ENCODE measurements around the gene HSPA14. TPM values are rescaled to one million over a fixed set of nuclear protein-coding genes. Genes with fewer than 3 reads are reported as not detected.
A peak's percentile ranks its signal among the peaks of the same experiment; 100 is the strongest.

Gene HSPA14
- total RNA-seq, 1 experiment from 2014 or later = 17.5 TPM

DNA sequence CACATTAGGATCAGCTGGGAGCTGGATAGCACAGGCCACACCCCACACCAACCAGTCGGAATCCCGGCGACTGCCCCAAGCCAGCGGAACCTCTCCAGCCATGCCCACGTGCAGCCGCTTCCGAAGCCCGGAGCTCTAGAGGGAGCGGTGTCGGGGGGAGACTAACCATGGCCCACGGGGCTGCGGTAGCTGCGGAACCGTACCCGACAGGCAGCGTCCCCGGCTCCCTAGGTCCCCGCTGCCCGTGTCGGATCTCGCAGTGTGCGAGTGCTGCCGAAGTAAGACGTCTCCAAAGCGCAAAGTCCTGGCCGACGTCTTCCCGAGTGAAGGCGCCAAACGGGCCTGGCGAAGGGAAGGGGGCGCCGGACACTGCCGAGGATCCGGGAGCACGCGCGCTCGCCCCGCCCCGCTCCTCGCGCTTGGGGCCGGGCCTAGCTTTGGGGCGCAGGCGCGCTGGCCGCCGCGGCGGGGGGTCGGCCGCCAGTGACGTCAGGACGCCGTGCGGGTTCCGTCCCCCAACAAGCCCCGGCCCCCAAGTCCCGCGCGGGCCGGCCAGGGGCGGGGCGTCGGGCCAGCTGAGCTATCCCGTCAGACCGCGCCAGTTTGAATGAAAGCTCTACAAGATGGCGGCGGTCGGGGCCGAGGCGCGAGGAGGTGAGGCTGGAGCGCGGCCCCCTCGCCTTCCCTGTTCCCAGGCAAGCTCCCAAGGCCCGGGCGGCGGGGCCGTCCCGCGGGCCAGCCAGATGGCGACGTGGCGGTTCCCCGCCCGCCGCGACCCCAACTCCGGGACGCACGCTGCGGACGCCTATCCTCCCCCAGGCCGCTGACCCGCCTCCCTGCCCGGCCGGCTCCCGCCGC is 40.4 kb downstream of the HSPA14 start, which contains the start of gene SUV39H2:
Gene SUV39H2 (plus strand): TSS at position 601 of the 858 bp plus-strand sequence. CDS start 23 bp downstream, at position 624.
- H3K27ac ChIP-seq (ENCODE audit: low read length) = peak within 1 kb of the TSS; percentile 87
- no peaks in the 10 kb centered on the region for H3K9me2 ChIP-seq (replicated peaks; ENCODE audit: low read length)
- peak within 1 kb of the TSS; percentile 75 for H2AFZ ChIP-seq (ENCODE audit: low read length)
- DNase-seq = peak; percentile 86
- BruUV-seq (replicated peaks) = TSS peak; percentile 68
- no peaks in the 10 kb centered on the region for H3K9me3 ChIP-seq (ENCODE audit: low read length)
- H3F3A ChIP-seq (ENCODE audit: low read length, unreplicated experiment) = no peaks in the 10 kb centered on the region
- no peaks in the 10 kb centered on the region for H3K36me3 ChIP-seq (ENCODE audit: low read depth, low read length)
- H3K79me2 ChIP-seq (ENCODE audit: low read length) = peaks cover 64% of the 10 kb centered on the region
- no peaks in the 10 kb centered on the region for H3K27me3 ChIP-seq (ENCODE audit: low read length)
- peak within 1 kb of the TSS; percentile 94 for H3K4me2 ChIP-seq (ENCODE audit: low read length)
- ChIA-PET CTCF (interaction anchor here (0.6 kb wide), 1 partner anchor 11 kb away, joined by 4 read pairs; no protein-coding TSS in a partner anchor), POLR2A (ENCODE audit: unreplicated experiment) (interaction anchor here (0.6 kb wide), 1 partner anchor 75 kb away, joined by 5 read pairs; no protein-coding TSS in a partner anchor)
- H4K20me1 ChIP-seq (ENCODE audit: low read length) = peaks cover 10% of the 10 kb centered on the region; the same call in 1 of the 2 replicates
- TF ChIP-seq, protein P1, sequence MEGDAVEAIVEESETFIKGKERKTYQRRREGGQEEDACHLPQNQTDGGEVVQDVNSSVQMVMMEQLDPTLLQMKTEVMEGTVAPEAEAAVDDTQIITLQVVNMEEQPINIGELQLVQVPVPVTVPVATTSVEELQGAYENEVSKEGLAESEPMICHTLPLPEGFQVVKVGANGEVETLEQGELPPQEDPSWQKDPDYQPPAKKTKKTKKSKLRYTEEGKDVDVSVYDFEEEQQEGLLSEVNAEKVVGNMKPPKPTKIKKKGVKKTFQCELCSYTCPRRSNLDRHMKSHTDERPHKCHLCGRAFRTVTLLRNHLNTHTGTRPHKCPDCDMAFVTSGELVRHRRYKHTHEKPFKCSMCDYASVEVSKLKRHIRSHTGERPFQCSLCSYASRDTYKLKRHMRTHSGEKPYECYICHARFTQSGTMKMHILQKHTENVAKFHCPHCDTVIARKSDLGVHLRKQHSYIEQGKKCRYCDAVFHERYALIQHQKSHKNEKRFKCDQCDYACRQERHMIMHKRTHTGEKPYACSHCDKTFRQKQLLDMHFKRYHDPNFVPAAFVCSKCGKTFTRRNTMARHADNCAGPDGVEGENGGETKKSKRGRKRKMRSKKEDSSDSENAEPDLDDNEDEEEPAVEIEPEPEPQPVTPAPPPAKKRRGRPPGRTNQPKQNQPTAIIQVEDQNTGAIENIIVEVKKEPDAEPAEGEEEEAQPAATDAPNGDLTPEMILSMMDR (conservative IDR thresholded peaks at IDR 0.05; ENCODE audit: low read depth, low read length) = no peak
- TF ChIP-seq EZH2phosphoT487 (IDR thresholded peaks at IDR 0.05; ENCODE audit: borderline replicate concordance, low read length) (no peak), EZH2 (IDR thresholded peaks at IDR 0.05; ENCODE audit: low read length, unreplicated experiment) (no peak)
- H3K4me3 ChIP-seq (ENCODE audit: low read length) = peak within 1 kb of the TSS; percentile 86
- H3K4me1 ChIP-seq (ENCODE audit: insufficient read depth, low read length) = peaks cover 20% of the 10 kb centered on the region
- H3K9ac ChIP-seq (ENCODE audit: low read length) = peak within 1 kb of the TSS; percentile 98
- intact Hi-C loops (cut with micrococcal nuclease) = no loop called here
- peak; percentile 86 for ATAC-seq

DNA sequence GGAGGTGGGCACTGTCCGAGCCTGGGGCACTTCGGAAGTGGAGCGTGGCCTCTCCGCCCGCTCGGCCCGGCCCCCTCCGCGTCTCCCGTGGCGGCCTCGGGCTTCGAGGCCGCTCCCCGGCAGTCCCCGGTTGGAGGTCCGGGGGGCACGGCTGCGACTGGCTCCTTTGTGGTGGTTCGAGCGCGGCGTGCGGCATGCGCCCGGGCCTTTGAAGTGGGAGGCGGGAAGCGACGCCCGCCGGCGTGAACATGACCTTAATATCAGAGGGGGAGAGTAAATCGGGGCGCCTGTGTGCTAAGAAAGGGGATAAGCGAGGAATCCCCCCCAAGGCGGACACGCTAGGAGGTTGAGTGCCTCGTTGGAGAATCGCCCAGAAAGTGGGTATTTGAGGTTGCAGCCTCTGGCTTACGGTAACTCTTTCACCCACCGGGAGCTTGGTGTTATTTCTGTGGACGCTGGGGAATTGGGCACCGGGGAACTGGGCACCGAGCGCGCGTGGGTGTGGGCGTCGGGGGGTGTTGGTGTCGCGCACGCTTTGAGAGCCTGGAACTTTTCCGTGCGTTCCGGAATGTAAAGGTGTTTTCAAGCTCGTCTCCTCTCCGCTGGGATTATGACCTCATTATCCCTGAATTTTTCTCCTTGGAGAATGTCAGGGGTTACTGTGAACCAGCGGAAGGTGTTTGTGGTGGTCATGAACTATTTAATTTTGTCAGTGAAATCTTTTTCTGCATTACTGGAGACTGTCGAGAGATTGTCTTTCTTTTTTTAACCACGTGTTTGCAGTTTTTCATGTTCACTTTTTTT is 41.2 kb downstream of the HSPA14 start:
- Histone ChIP-seq H3K4me1 (ENCODE audit: insufficient read depth, low read length) (peaks cover 15% of the 10 kb centered on the region), H3K9me3 (ENCODE audit: low read length) (no peaks in the 10 kb centered on the region), H3K36me3 (ENCODE audit: low read depth, low read length) (no peaks in the 10 kb centered on the region), H3K27ac (ENCODE audit: low read length) (peak overlapping the region; percentile 23; the same call in 1 of the 2 replicates), H2AFZ (ENCODE audit: low read length) (peak overlapping the region; percentile 53; the same call in 1 of the 2 replicates), H3K79me2 (ENCODE audit: low read length) (peaks cover 72% of the 10 kb centered on the region), H3K4me3 (ENCODE audit: low read length) (peak overlapping the region; percentile 86), H3K9ac (ENCODE audit: low read length) (peak overlapping the region; percentile 90), H3K4me2 (ENCODE audit: low read length) (peak overlapping the region; percentile 94), H4K20me1 (ENCODE audit: low read length) (peaks cover 10% of the 10 kb centered on the region; the same call in 1 of the 2 replicates), H3K27me3 (ENCODE audit: low read length) (no peaks in the 10 kb centered on the region), H3F3A (ENCODE audit: low read length, unreplicated experiment) (no peaks in the 10 kb centered on the region), H3K9me2 (replicated peaks; ENCODE audit: low read length) (no peaks in the 10 kb centered on the region)
- TF ChIP-seq, protein P1 (conservative IDR thresholded peaks at IDR 0.05; ENCODE audit: low read depth, low read length) = no peak
- TF ChIP-seq EZH2 (IDR thresholded peaks at IDR 0.05; ENCODE audit: low read length, unreplicated experiment) = no peak
- no peak for TF ChIP-seq EZH2phosphoT487 (IDR thresholded peaks at IDR 0.05; ENCODE audit: borderline replicate concordance, low read length)
- intact Hi-C loops (cut with micrococcal nuclease) = no loop called here
- ChIA-PET POLR2A (ENCODE audit: unreplicated experiment) (no interaction called here), CTCF (no interaction called here)
- DNase-seq = no peak
- ATAC-seq = no peak
- no TSS peak for BruUV-seq (replicated peaks)
